Activated CD4-positive, alpha-beta T cell treated with anti-CD3 and anti-CD28 coated beads for 36 hours (primary cell): Measurements from ENCODE around the gene EFCAB8. TPM values are rescaled to one million over a fixed set of nuclear protein-coding genes. Genes with fewer than 3 reads are reported as not detected.

ENCODE experiments used
- ATAC-seq: fragments of 200-7000 bp; cut with Tn5 transposase; one replicate; pipeline ENCODE4 v1.10.0; 2021; ENCODE audit warnings: mild to moderate bottlenecking, moderate library complexity
- CTCF ChIA-PET: fragments of 350-600 bp; sonication (Branson Sonifier 250); formaldehyde crosslinking; loops from one replicate; lab custom pipeline; 2021; ENCODE audit warnings: antibody characterized with exemption; lab: Charles Lee
- POLR2A ChIA-PET: fragments of 350-600 bp; sonication (Branson Sonifier 250); formaldehyde crosslinking; loops from one replicate; lab custom pipeline; 2021; ENCODE audit warnings: antibody characterized with exemption, inconsistent platforms; lab: Charles Lee
- DNase-seq: peaks from one replicate; pipeline ENCODE4 v3.0.0-alpha.2; 2020
- H3K27ac Mint-ChIP-seq: one replicate; pipeline ENCODE4 v1.8.0; 2021; ENCODE audit warnings: mixed read lengths
- H3K27me3 Mint-ChIP-seq: one replicate; pipeline ENCODE4 v1.8.0; 2021; ENCODE audit warnings: mixed read lengths
- H3K36me3 Mint-ChIP-seq: one replicate; pipeline ENCODE4 v1.8.0; 2021; ENCODE audit warnings: low read depth, mixed read lengths
- H3K4me1 Mint-ChIP-seq: one replicate; pipeline ENCODE4 v1.8.0; 2021; ENCODE audit warnings: mixed read lengths
- H3K4me3 Mint-ChIP-seq: one replicate; pipeline ENCODE4 v1.8.0; 2021; ENCODE audit warnings: mild to moderate bottlenecking, moderate library complexity, mixed read lengths
- H3K9me3 Mint-ChIP-seq: one replicate; pipeline ENCODE4 v1.8.0; 2021; ENCODE audit warnings: low read depth, mixed read lengths
- intact Hi-C, 2 experiments: fragments of 100-400 bp; cut with DNase I in 1 of 2; cut with micrococcal nuclease in 1 of 2; formaldehyde crosslinking; loops; one replicate each; pipeline versions ENCODE4 v1.14.2 to v1.15.1; 2022 to 2024; cut with DNase I, micrococcal nuclease
- total RNA-seq, 2 experiments: library from RNA; stranded (reverse); gene quantifications; one replicate each; pipeline ENCODE4 v1.2.3, GENCODE V29; 2021

Gene EFCAB8
- total RNA-seq, 2 experiments from 2014 or later: 0.37 to 0.40 TPM

DNA sequence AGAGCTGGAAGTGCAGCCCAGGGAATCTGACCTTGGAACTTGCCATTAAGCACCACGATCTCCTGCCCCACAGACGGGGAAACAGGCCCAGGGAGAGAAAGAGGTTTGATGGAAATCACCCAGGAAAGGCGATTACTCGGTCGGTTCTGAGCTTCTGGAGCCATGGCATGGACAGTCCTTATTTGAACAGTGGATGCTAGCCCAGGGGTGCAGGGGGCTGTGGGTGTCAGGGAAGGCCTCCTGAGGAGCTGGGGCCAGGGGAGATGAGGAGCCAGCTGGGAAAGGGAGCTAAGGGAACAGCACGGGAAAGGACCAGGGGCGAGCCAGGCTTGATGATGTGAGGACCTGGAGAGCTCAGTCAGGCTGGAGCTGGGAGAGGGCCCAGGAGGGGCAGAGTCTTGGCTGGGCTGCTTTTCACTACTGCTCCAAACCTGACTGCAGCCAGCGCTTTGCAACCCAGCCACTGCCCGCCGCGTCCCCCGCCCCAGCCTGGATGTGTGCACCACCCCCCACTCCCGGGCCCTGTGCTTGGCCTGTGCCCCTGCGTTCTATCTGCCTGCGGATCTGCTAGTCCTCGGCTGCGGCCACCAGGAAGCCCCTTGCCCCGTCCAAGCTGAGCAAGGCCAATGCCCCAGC lies 127.7 kb downstream of the EFCAB8 start:
- no peak overlapping the region for H3K27ac Mint-ChIP-seq
- no peaks in the 10 kb centered on the region for H3K27me3 Mint-ChIP-seq
- POLR2A ChIA-PET: interaction anchor here (0.7 kb wide), 1 partner anchor 15 kb away, joined by 3 read pairs; no protein-coding TSS in a partner anchor
- CTCF ChIA-PET: interaction anchor here (1.5 kb wide), 1 partner anchor 9 kb away, joined by 5 read pairs; no protein-coding TSS in a partner anchor
- no peak overlapping the region for H3K4me3 Mint-ChIP-seq
- H3K36me3 Mint-ChIP-seq: no peaks in the 10 kb centered on the region
- DNase-seq (no peak), ATAC-seq (no peak)
- peaks cover 8% of the 10 kb centered on the region for H3K4me1 Mint-ChIP-seq
- no peaks in the 10 kb centered on the region for H3K9me3 Mint-ChIP-seq
- intact Hi-C loops: no loop called here

- CTCF ChIA-PET: no interaction called here
- no peak for DNase-seq
- no peak for ATAC-seq
- POLR2A ChIA-PET: no interaction called here
- Mint-ChIP-seq H3K4me3 (no peak overlapping the region), H3K9me3 (no peaks in the 10 kb centered on the region), H3K4me1 (peaks cover 16% of the 10 kb centered on the region), H3K27ac (no peak overlapping the region), H3K36me3 (no peaks in the 10 kb centered on the region), H3K27me3 (no peaks in the 10 kb centered on the region)
- intact Hi-C loops: no loop called here
These were observed 128.5 kb downstream of the EFCAB8 start for GRCh38 chr20:32987044-32987825.

GRCh38 chr20:32988008-32988407 lies 129.3 kb downstream of the EFCAB8 start:
- ChIA-PET CTCF (interaction anchor here (1.4 kb wide), 1 partner anchor 17 kb away, joined by 4 read pairs; no protein-coding TSS in a partner anchor), POLR2A (no interaction called here)
- H3K4me3 Mint-ChIP-seq: no peak overlapping the region
- peaks cover 24% of the 10 kb centered on the region for H3K4me1 Mint-ChIP-seq
- H3K27me3 Mint-ChIP-seq: no peaks in the 10 kb centered on the region
- H3K36me3 Mint-ChIP-seq: no peaks in the 10 kb centered on the region
- no peak for DNase-seq
- H3K9me3 Mint-ChIP-seq: no peaks in the 10 kb centered on the region
- H3K27ac Mint-ChIP-seq: no peak overlapping the region
- intact Hi-C loops: no loop called here
- ATAC-seq: no peak

- Mint-ChIP-seq H3K27ac (no peak overlapping the region), H3K9me3 (peaks cover under 1% of the 10 kb centered on the region), H3K27me3 (no peaks in the 10 kb centered on the region), H3K36me3 (peaks cover 2% of the 10 kb centered on the region), H3K4me1 (peaks cover 33% of the 10 kb centered on the region), H3K4me3 (no peak overlapping the region)
- ChIA-PET POLR2A (no interaction called here), CTCF (interaction anchor here (0.6 to 1.4 kb wide), 3 partner anchors 15 to 30 kb away, joined by 4 read pairs; no protein-coding TSS in a partner anchor)
- DNase-seq (no peak), ATAC-seq (no peak)
- intact Hi-C loops: no loop called here
These were observed 131.0 kb downstream of the EFCAB8 start for GRCh38 chr20:32989507-32990283.

GRCh38 chr20:32990426-32990825 lies 131.7 kb downstream of the EFCAB8 start:
- peaks cover 5% of the 10 kb centered on the region for H3K9me3 Mint-ChIP-seq
- ATAC-seq: no peak
- CTCF ChIA-PET: interaction anchor here (0.6 to 0.9 kb wide), 2 partner anchors 25 to 30 kb away, joined by 4 read pairs; no protein-coding TSS in a partner anchor
- peaks cover 5% of the 10 kb centered on the region for H3K36me3 Mint-ChIP-seq
- DNase-seq: no peak
- intact Hi-C loops: no loop called here
- POLR2A ChIA-PET: no interaction called here
- H3K4me1 Mint-ChIP-seq: peaks cover 33% of the 10 kb centered on the region
- H3K4me3 Mint-ChIP-seq: no peak overlapping the region
- H3K27me3 Mint-ChIP-seq: no peaks in the 10 kb centered on the region
- H3K27ac Mint-ChIP-seq: no peak overlapping the region

DNA sequence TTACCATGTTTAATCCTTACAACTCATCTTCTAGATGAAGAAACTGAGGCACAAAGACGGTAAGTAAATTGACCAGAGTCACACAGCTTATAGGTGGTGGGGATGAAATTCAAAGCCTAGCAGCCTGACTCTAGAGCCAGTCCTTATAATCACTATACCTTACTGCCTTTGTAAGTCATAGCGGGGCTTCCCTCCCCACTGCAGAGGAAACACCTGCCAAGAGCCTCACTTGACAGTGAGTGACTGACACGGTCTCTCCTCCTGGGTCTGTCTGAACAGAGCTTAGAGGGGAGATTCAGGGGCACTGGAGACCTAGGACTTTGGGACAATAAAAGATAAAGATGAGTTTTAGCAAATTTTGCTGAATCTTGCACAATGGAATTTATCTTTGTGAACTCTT lies 132.7 kb downstream of the EFCAB8 start:
- no peaks in the 10 kb centered on the region for H3K27me3 Mint-ChIP-seq
- H3K4me1 Mint-ChIP-seq: peaks cover 33% of the 10 kb centered on the region
- ChIA-PET POLR2A (no interaction called here), CTCF (interaction anchor here (0.8 to 2.6 kb wide), 5 partner anchors 8 to 90 kb away, joined by 3 to 8 read pairs (median 3); no protein-coding TSS in a partner anchor)
- no peak overlapping the region for H3K27ac Mint-ChIP-seq
- peak; percentile 84 for ATAC-seq
- no peak overlapping the region for H3K4me3 Mint-ChIP-seq
- H3K9me3 Mint-ChIP-seq: peaks cover 8% of the 10 kb centered on the region
- H3K36me3 Mint-ChIP-seq: peaks cover 5% of the 10 kb centered on the region
- intact Hi-C loops: no loop called here
- no peak for DNase-seq

DNA sequence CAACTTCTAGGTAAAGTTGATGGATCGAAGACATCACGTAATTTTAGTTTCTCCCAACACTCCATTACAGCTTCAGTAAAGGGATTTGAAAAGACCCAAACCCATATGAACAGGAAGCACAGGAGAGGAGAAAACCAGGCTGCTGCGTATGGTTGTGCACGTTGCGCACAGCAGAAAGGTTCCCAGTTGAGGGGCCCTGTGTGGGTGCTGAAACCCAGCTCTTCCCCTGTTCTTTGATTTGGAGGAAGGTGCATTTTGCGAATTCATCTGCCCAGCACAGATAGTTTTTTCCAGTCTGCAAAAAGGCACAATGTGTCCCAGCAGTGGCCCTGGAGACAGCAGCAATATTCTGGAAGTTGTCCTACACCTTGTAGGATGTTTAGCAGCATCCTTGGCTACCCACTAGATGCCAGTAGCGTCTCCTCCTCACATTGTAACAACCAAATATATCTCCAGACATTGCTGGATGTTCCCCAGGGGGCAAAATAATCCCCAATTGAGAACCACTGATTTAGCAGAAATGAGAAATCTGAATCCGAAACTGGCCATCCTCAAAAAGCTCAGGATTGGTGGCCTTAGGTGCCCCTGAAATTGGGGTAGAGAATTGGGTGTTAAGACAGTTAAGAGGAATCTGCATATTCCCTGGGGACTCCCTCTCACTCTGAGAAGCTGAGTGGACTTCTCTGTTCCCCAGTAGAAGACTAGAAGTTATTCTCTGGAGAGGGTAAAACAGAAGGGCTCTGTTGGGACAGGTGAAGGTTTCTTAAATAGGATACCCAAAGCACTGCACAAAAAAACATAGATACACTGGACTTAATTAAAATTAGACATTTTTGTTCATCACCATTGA lies 133.3 kb downstream of the EFCAB8 start:
- Mint-ChIP-seq H3K9me3 (peaks cover 8% of the 10 kb centered on the region), H3K4me3 (no peak overlapping the region), H3K36me3 (peaks cover 5% of the 10 kb centered on the region), H3K27ac (no peak overlapping the region), H3K4me1 (peaks cover 34% of the 10 kb centered on the region), H3K27me3 (no peaks in the 10 kb centered on the region)
- intact Hi-C loops: no loop called here
- ATAC-seq (no peak), DNase-seq (no peak)
- POLR2A ChIA-PET: no interaction called here
- CTCF ChIA-PET: interaction anchor here (0.8 to 2.6 kb wide), 6 partner anchors 9 to 91 kb away, joined by 3 to 8 read pairs (median 4); no protein-coding TSS in a partner anchor

DNA sequence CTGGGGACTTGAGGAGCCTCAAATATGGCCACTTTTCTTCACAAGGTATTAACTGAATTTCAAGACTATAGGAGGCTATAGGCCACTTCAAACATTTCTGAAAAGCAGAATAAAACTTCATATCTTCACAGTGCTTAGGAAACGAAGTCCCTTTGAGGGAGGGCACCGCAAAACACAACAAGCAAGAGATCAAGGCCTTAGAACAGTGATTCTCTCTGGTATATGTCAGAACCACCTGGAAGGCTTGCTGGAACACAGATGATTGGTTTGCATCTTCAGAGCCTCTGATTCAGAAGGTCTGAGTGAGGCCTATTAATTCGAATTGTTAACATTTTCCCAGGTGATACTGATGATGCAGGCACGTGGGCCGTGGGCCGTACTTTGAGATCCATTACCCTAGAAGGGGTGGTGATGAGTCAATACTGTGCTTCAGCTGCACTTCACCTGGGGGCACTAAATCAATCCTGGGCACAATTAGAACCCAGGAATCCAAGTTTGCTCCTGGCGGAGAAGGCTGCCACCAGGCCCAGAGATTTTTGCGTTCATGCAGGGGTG lies 134.8 kb downstream of the EFCAB8 start:
- peaks cover 43% of the 10 kb centered on the region for H3K4me1 Mint-ChIP-seq
- peaks cover 8% of the 10 kb centered on the region for H3K9me3 Mint-ChIP-seq
- H3K4me3 Mint-ChIP-seq: no peak overlapping the region
- ATAC-seq (peak; percentile 48), DNase-seq (peak; percentile 25)
- CTCF ChIA-PET: interaction anchor here (1.1 to 2.6 kb wide), 3 partner anchors 12 to 48 kb away, joined by 4 to 8 read pairs (median 4); no protein-coding TSS in a partner anchor
- intact Hi-C loops: no loop called here
- no peaks in the 10 kb centered on the region for H3K27me3 Mint-ChIP-seq
- peak overlapping the region; percentile 33 for H3K27ac Mint-ChIP-seq
- H3K36me3 Mint-ChIP-seq: peaks cover 5% of the 10 kb centered on the region
- POLR2A ChIA-PET: no interaction called here

DNA sequence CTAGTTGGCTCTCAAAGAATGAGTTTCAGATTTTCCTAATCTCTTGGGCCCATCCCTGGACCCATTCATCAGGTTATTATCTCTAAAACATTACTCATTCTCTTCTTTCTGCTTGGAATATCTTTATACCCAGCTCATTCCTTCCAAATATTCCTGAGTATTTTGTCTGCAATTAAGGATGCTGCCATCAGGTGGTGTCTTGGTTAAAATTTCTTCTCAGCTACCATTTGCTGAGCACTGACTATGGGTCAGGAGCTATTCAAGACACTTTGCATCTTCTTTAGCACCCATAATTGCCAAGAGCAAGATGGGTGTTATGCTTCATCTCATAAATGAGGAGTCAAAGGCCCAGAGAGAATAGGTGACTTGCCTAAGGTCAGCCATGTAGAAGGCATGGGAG lies 137.1 kb downstream of the EFCAB8 start:
- ChIA-PET POLR2A (no interaction called here), CTCF (interaction anchor here (1.1 to 1.8 kb wide), 3 partner anchors 9 to 87 kb away, joined by 3 to 8 read pairs (median 5); partner anchors contain the start of gene SUN5)
- H3K4me1 Mint-ChIP-seq: peaks cover 47% of the 10 kb centered on the region
- intact Hi-C loops: no loop called here
- peaks cover 5% of the 10 kb centered on the region for H3K36me3 Mint-ChIP-seq
- H3K9me3 Mint-ChIP-seq: peaks cover 8% of the 10 kb centered on the region
- ATAC-seq: no peak
- H3K4me3 Mint-ChIP-seq: no peak overlapping the region
- no peak for DNase-seq
- no peak overlapping the region for H3K27ac Mint-ChIP-seq
- H3K27me3 Mint-ChIP-seq: no peaks in the 10 kb centered on the region

DNA sequence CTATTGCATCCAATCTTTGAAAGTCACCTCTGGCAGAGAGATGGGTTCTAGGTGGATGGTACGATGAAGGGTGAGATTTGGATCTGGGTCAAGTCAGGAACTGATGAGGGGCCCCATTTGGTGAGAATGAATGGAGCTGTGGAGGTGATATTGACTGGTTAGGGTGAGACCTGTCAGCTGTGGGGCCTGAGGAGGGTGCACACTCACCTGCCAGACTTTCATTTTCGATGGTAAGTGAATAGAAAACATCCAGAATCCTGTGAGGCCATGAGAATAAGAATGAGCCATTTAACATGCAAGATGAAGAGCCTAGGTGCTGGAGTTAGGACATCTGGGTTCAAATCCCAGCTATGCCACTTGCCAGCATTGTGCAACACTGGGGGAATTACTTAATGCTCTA lies 138.7 kb downstream of the EFCAB8 start:
- peaks cover 8% of the 10 kb centered on the region for H3K9me3 Mint-ChIP-seq
- peak; percentile 29 for ATAC-seq
- intact Hi-C loops: no loop called here
- peaks cover 38% of the 10 kb centered on the region for H3K4me1 Mint-ChIP-seq
- ChIA-PET POLR2A (interaction anchor here (0.7 kb wide), 1 partner anchor 1194 kb away, joined by 3 read pairs; no protein-coding TSS in a partner anchor), CTCF (interaction anchor here (0.5 to 1.0 kb wide), 3 partner anchors 52 to 94 kb away, joined by 3 read pairs; no protein-coding TSS in a partner anchor)
- H3K27ac Mint-ChIP-seq: no peak overlapping the region
- H3K36me3 Mint-ChIP-seq: peaks cover 5% of the 10 kb centered on the region
- H3K4me3 Mint-ChIP-seq: no peak overlapping the region
- DNase-seq: no peak
- H3K27me3 Mint-ChIP-seq: no peaks in the 10 kb centered on the region
